GM12864 (cell line): ENCODE measurements around the gene RAD23B.

Experiments used
- DNase-seq: peaks from one replicate; pipeline ENCODE4 v3.0.0-alpha.2; 2011; ENCODE audit warnings: low read depth
- H3K4me3 ChIP-seq: 2 replicates; pipeline ENCODE4 v1.5.1; 2011; ENCODE audit warnings: mild to moderate bottlenecking, low read depth, low read length, control low read depth
- TF ChIP-seq, protein P1 (sequence below): IDR thresholded peaks from 2 replicates; pipeline ENCODE4 v1.5.1; 2011; ENCODE audit warnings: low read depth, mild to moderate bottlenecking, moderate library complexity, low read length, control low read depth, inconsistent platforms; ENCODE audit errors: missing control alignments

Gene RAD23B

GRCh38 chr9:107367727-107368502 lies 84.8 kb downstream of the RAD23B start:
- no peak for DNase-seq
- H3K4me3 ChIP-seq, result no peak overlapping the region
- TF ChIP-seq, protein P1, sequence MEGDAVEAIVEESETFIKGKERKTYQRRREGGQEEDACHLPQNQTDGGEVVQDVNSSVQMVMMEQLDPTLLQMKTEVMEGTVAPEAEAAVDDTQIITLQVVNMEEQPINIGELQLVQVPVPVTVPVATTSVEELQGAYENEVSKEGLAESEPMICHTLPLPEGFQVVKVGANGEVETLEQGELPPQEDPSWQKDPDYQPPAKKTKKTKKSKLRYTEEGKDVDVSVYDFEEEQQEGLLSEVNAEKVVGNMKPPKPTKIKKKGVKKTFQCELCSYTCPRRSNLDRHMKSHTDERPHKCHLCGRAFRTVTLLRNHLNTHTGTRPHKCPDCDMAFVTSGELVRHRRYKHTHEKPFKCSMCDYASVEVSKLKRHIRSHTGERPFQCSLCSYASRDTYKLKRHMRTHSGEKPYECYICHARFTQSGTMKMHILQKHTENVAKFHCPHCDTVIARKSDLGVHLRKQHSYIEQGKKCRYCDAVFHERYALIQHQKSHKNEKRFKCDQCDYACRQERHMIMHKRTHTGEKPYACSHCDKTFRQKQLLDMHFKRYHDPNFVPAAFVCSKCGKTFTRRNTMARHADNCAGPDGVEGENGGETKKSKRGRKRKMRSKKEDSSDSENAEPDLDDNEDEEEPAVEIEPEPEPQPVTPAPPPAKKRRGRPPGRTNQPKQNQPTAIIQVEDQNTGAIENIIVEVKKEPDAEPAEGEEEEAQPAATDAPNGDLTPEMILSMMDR, result no peak

- no peak for DNase-seq
- H3K4me3 ChIP-seq, result no peak overlapping the region
- TF ChIP-seq, protein P1, result no peak
Measured at GRCh38 chr9:107368696-107369095, 85.6 kb downstream of the RAD23B start.

- H3K4me3 ChIP-seq, result no peak overlapping the region
- DNase-seq, result no peak
- TF ChIP-seq, protein P1, result no peak
Measured at GRCh38 chr9:107373809-107374208, 90.7 kb downstream of the RAD23B start.

DNA sequence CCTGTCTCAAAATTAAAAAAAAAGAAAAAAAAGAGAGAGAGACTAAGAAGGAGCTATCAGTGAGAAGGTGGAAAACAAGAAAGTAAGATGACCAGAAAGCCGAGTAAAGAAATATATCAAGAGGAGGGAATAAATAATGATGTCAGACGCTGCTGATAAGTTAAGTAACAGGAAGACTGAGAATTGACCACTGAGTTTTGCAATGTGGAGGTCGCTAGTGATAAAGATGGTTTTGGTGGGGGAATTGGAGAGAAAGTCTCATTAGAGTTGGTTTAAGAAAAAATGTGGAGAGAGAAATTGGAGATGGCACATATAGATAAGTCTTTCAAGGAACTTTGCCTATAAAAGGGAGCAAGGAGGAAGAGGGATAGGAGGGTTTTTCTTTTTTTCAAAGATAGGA lies 91.9 kb downstream of the RAD23B start:
- no peak overlapping the region for H3K4me3 ChIP-seq
- no peak for DNase-seq
- TF ChIP-seq, protein P1, result no peak

GRCh38 chr9:107375651-107376369 lies 92.7 kb downstream of the RAD23B start:
- TF ChIP-seq, protein P1, result no peak
- DNase-seq, result no peak
- no peak overlapping the region for H3K4me3 ChIP-seq

DNA sequence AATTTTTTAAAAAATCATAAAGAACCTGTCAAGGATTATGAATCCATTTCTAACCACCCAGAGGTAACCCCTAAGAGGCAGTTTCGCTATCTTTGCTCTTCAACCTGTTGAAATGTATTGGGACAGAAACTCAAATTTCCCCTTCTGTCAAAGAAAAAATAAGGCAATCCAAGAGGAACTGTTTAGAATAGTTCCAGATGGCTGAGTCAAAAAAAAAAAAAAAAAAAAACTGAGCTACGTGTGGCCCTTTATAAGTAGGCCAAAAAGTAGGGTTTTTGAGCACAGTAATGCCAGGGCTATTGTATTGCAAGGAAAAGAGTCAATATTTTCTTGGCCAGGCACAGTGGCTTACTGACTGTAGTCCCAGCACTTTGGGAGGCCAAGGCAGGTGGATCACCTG lies 94.9 kb downstream of the RAD23B start:
- no peak for DNase-seq
- TF ChIP-seq, protein P1, result no peak

More for the DNA sequence above, 94.9 kb downstream of the RAD23B start:
- no peak overlapping the region for H3K4me3 ChIP-seq
